Esophagus squamous epithelium (tissue), 4 donors: ENCODE data around the gene HDAC8.

Experiments used
- CTCF ChIP-seq, 6 experiments: fragments of 450-650 bp in 4 of 6; fragments of 200-600 bp in 2 of 6; sonication (generic) in 2 of 6; IDR thresholded peaks; one replicate each; pipeline ENCODE4 v1.5.1; 2016 to 2019; ENCODE audit warnings: antibody characterized with exemption in 6 of 6, mild to moderate bottlenecking in 4 of 6, moderate library complexity in 4 of 6
- POLR2A ChIP-seq, 4 donors: fragments of 450-650 bp; IDR thresholded peaks; one replicate each; pipeline ENCODE4 v1.6.1; 2017; ENCODE audit warnings: antibody characterized with exemption in 4 of 4, mild to moderate bottlenecking in 4 of 4, moderate library complexity in 3 of 4

DNA sequence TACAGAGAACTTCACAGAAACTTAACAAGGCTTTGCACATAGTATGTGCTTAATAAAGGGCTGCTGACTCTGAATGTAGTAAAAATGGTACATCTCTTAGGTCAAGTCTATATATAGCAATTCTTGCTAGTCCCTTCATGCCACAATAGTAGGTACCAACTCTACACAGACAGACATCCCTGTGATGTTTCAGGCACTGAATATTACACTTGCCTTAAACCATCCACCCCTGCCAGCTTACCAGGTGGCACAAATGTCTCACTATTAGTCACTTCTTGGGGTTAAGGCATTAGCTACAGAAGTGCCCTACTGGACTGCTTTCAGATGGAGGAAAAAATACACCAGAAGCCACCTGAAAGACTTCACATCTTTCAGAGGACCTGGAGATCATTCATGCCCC lies 180.6 kb downstream of the HDAC8 start:
- TF ChIP-seq CTCF (IDR thresholded peaks at IDR 0.05) (no peak), POLR2A (IDR thresholded peaks at IDR 0.05) (no peak)
